RCC 7860 (cell line): ENCODE results near the gene TSFM.
"Not testable (repeated sequence)": the region's sequence is repeated elsewhere in the genome, so short reads cannot be mapped to it uniquely, and the experiment has no call there.

Experiments used
- DNase-seq: peaks from one replicate; pipeline ENCODE4 v3.0.0-alpha.2; 2015; ENCODE audit warnings: low spot score
- FAIRE-seq: peaks from 2 replicates; lab custom pipeline; 2012; peaks lifted over from hg19 to GRCh38; lab: Jason Lieb, UNC

TSFM gene

DNA sequence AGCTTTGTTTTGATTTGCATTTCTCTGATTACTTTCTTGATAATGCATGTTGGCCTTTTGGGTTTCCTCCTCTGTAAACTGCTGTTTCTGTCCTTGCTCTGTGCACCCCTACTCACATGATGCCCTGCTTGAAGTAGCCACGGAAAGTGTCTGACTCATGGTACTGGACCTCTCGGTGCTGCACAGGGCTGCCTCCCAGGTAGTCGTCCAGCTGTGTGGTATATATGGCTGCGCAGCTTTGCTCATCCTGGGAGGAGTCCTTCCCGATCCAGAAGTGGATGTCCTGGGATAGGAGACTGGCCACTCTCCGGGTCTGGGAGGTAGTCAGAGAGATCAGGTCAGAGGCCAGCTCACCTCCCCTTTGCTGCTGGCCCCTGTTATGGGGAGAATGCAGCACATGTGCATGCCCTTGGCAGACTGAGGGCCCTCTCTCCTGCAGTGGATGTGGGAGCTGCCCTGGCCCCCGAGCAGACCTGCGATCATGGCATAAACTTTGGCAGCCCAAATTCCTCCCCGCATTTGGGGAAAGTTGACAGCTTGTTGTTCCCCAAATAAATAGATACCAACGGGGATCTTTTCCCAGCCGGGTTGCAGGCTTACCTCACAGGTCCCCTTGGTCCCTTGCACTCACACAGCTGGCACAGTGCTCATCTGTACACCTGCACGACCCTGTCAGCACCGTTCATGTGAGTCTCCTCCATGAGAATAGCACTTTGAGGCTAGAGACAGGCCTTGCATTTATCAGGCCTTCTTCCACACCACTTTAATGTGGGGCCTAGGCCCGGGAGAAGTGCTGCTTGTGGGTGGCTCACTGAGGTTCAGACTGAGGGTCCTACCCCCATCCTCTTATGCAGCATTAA lies 30.8 kb downstream of the TSFM start:
- DNase-seq (no peak), FAIRE-seq (no peak)

DNA sequence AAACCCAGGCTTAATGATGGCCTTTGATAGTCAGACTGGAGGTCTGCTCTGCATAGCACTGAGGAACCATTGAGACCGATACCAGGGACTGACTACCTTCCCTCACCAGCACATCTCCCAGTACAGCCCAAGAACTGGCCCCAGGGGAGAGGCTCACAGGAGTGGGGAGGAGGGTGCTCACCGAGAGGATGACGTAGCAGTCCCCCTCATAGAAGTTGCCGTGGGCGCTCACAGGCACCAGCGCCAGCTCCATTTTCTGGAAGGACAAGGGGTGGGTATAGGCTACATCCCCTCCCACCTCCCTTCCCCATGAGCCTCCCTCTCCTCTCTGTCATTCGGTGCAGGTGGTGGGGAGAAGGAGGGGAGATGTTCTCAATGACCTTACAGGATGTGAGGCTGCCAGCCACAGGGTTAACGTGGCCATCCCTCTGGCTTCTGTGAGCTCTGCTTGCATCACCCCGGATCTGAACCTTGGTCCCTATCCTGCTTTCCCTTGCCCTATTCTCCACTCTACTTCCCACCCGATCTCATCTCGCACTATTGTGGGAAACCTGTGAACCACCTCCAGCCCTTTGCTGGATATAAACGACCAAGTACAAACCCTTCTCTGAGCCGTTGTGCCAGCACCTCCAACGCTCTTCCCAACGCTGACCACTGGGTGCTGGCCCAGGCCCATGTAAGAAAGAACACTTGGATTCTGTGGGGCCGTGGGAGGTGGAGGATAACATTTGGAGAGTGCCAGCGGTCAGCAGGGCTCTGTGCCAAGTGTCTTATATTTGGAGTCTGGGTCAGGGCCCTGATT lies 31.6 kb downstream of the TSFM start:
- FAIRE-seq (no peak), DNase-seq (no peak)

DNA sequence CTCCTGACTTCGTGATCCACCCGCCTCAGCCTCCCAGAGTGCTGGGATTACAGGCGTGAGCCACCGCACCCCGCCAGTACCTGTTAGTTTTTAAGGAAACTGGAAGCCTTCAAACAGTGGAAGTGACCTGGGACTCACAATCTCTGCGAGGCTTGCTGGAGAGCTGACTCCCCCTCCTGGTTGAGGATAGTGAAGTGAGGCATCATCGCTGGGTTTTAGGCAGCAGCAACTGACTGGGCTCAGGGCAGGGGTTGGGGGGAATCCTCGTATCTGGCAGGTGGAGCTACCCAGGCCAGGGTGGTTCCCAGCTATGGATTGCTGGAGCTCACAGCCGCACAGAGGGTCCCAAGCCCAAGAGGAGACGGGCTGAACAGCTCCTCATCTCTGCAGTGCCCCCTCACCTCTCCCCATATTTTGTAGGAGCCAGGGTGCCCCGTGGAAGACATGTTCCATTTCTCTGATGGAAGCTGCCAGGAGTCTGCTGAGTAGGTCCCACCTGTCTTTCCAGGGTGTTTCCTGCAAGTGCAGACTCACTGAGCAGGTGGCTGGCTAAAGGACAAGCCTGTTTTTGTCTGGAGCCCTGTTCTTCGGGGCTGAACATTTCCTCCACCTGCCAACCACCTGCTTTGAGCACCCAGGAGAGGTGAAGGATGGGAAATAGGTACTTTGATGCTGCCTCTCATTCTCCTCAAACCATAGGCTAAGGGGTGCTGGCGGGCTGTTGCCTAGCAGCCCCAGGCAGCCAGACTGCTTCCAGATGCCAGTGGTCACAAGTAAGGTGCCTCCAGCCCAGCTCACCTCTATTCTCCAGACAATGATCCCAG lies 32.8 kb downstream of the TSFM start:
- DNase-seq (no peak), FAIRE-seq (no peak)

DNA sequence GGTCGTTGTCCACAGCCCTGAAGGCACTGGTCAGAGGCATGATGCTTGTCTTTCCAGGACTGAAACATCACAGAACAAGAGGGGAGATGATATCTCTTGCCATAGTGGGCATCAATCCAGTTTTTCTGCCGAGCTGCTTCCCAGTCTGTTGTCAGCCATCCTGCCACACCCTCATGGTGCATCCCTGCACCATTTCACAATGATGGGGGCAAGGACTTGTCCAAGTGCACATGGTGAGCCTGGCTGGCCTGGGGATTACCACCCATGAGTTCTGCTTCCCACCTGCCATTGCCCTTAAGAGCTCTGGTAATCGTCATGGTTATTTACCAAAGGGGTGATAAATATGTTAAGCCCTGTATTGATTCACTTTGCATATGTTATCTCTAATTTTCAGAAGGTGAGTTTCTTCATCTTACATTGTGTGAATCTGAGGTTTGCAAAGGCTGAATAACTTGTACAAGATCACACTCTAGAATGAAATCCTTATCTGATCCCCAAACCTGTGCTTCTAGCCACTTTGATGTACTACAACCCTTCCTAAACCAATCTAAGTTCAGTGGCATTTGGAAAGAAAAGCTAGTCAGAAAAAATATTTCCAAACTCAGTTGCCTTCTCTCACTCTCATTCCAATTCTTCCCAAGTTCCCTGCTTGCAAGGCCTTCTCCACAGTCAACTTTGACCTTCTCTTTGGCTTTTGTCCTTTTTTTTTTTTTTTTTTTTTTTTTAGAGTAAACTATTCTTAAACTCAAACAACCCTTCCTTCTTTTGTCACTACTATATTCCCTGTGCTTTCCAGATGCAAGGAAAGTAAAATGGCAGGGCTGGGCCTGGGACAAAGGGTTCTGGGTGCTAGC lies 33.6 kb downstream of the TSFM start:
- FAIRE-seq (no peak), DNase-seq (no peak)

DNA sequence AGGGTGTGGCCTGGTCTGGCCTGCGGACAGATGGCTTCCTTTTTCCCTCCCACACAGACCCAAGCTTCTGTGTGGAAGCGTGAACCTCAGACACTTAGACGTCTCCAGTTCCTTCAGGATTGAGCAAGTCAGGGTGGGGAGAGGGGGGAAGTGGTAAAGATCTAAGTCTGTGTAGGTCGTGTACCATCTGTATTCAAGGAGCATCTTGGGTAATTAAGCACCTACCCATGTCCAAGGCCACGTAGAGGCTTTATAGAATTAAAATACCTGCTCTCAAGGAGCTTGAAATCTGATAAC lies 34.2 kb downstream of the TSFM start:
- FAIRE-seq: no peak
- DNase-seq: no peak

DNA sequence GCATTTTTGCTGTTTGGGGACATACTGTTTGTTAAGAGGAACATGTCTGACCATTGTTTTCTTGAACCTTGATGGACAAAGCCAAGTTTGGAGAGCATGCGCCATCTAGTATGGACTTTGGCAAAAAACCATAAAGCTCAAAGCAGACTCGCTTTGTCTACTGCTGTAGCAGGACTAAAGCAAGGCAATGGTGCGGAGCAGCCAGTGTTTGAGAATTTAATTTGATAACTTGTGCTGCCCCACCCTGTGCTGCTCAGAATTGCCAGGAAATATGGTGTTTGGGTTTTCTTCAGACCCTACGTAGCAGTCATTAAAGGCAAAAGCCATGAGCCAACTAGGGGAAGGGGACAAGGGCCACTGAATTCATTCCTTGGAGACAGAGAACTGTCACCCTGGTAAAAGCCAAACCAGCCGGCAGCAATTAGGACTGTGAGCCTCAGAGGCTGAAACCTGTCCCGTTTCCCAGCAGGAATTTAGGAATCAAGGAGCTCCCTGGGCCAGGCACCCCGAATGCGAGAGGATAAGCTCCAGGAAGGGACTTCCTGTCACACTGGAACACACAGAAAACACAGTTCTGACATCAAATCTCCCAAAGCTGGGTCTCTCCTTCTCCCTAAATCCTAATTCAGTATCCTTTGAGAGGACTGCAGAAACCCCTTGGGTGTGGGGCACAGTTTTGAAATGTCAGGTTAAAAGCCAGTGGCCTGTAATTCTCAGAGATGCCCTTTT lies 34.8 kb downstream of the TSFM start:
- FAIRE-seq (no peak), DNase-seq (no peak)

DNA sequence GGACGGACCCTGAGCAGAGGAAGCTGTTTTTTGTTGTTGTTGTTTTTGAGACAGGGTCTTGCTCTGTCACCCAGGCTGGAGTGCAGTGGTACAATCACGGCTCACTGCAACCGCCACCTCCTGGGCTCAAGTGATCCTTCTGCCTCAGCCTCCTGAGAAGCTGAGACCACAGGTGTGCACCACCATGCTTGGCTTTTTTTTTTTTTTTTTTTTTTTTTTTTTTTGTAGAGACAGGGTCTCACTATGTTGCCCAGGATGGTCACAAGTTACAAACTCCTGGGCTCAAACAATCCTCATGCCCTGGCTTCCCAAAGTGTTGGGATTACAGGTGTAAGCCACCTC lies 35.4 kb downstream of the TSFM start:
- not testable (repeated sequence) for FAIRE-seq, DNase-seq

DNA sequence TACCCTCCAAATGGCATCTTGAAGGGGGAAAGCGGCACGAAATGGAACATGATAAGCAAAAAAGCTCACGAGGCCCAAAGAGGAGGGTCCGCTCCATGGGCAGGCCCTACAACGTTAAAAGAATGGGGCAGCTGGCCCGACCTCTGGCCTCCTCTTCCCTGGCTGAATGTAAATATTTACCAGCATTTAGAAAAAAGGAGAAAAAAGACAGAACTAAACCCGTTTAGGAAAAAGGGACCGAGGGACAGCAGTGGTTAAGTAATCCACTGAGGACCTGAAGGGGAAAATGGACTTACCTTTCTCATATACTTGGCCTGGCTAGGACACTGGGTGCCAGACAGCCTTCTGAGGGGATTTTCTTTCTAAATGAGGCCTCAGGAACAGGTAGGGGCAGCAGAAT lies 37.5 kb downstream of the TSFM start:
- FAIRE-seq, DNase-seq: not testable (repeated sequence)

DNA sequence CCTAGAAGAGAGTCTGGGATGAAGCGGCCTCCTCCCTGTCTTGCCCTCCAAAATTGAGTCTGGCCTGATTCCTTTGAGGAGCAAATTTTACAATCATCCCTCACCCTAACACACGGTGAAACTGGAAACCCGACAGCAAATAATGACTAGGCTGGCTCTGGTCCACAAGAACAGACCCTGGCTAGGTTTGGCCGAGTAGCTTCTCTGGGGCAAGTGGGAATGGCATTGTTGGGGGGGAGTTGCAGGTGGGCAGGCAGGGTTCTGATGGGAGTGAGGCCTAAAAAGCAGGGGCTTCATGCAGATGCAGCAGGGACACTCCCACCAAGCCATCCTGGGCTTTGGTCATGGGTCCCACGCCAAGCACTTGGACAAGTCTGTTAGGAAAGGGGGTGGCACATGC lies 38.4 kb downstream of the TSFM start:
- not testable (repeated sequence) for DNase-seq, FAIRE-seq

DNA sequence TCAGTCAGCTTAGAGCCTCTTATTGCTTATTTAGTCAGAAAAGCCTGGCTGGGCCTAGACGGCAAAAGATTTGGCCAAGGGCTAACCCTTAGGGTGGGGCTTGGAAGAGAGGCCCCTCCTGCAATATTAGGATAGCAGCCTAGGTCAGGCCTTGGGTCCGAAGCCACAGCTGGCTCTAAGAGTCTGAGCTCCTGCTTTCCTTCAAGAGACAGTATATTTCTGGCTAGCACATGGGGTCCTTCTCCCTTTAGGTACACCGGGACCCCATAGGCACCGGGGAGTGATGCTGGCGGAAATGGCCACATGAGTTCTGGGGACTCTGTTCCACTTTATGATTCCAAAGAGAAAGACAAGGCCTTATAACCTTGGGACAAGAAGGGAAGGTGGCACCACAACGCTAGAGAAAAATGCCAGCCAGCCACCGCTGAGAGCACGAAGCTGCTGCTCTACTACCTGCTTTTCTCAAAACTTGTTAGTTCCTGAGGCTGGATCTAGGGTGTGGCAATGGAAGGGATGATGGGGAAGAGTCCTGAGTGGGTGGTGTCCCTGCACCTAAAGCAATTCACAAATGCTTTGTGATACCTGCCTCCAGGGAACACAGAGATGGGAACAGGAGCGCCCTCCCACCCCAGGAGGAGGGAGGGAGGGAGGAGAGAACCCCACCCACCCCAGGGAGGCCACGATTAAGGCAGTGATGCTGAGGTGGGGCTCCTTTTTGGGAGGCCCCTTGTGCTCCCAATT lies 39.1 kb downstream of the TSFM start:
- DNase-seq (no peak), FAIRE-seq (no peak)

DNA sequence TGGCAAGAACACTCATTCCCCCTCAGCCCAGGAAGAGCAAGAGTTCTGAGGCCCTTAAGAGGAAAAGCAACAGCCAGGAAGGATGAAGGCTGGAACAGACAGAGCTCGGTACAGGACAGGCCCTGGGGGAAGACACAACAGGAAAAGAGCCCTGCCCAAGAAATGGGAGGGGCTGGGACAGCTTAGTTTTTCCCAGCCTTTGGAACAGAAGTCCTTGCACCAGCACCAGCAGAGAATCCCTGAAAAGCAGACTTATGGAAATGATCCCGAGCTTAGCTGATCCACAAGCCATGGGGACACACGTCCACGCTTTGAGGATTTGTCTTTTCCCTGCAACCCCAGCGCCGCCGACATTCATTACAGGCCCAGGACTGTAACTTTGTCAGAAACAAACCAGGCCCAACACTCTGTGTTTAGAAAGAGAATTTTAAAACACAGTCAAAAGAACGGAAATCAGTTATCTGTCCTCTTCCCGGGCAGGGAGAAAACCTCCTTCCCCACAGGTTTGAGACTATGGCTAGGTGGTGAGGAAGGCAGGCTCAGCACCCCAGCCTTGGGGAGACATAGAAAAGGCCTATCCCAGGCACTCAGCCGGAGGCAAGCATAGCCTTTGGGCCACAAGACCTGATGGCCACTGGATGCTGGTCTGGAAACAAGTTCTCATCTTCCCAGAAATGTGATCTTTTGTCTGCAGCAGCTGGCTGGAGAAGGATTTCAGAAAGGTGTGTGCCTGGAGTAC lies 40.0 kb downstream of the TSFM start:
- no peak for DNase-seq
- no peak for FAIRE-seq

DNA sequence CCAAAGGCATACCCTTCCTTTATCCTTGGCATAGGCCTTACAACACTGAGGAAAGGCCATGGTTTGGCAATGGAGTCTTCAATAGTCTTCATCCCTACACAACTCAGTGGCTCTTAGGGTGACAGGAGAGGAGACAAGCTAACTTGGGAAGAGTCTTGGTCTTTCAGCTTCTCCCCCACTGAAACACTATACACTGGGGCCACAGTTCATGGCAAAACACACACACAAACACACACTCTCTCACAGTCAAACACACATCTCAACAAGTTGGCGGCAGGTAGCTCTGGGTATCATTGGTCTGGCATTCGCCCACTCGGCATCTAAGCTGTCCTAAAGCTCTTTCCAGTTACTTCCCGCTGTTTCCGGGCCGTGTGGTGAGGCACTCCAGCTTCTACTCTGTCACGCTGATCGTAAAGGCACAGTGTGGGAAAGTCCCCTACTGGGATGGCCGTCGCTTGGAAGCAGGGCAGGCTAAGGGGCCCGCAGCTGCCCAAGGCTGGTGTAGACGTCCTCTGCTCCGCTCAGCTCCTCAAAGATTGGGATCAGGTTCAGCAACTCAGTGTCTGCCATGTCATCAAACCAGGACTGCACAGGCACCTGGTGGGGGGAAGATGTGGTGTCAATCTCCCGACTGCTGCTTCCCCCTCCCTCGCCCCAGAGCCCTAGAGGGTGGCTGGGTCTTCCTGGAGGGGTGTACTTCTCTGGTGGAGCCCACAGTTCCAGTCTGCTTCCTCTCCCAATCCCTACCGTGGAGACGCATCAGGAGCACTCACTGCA lies 40.7 kb downstream of the TSFM start:
- no peak for DNase-seq
- FAIRE-seq: no peak

DNA sequence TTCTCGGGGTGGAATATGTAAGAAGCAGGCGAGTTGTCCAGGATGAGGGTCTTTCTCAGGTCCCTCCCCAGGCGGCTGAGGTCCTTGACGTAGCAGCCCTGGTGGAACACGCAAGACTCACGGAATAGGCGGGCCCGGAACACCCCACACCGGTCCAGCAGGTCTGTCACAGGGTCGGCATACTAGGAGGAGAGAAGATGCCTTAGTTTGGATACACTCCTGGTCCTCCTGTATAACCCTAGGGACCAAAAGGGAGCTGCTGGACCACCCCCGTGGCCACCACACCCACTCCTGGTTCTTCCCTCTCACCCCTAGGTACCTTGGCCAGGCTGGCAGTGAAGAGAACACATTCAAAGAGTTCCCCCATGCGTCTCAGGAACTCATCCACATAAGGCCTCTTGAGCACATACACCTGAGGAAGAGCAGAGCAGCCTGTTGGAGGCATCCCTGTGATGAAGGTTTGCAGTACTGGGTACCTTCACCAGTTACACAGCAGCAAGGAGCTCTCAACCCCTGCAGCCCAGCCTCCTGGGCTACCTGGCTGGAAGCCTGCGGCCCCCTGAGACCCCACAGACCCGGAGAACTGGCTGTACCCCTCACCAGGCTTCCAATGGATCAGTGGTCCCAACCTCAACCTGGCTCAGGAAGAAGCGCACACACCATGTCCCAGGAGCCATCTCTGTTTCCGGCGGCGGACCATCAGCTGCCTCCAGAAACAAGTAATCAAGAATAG lies 41.5 kb downstream of the TSFM start:
- FAIRE-seq (no peak), DNase-seq (no peak)

DNA sequence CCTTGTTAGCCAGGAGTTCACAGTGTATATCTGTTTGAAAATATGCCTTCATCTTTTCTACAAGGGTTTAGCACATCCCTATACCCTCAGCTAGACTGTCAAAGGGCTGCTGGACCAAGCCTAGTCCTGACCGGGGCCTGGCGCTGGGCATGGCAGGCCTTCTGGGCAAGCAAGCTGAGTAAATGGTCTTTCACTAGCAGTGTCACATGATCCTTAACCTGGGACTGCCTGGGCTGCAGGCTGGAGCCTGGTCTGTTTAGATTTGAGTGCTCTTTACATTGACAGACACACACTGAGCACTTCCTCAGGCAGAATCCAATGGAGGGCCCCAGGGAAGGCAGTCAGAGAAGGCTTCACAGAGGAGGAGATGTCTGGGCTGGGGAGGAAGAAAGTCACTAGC lies 42.9 kb downstream of the TSFM start:
- no peak for DNase-seq
- no peak for FAIRE-seq

DNA sequence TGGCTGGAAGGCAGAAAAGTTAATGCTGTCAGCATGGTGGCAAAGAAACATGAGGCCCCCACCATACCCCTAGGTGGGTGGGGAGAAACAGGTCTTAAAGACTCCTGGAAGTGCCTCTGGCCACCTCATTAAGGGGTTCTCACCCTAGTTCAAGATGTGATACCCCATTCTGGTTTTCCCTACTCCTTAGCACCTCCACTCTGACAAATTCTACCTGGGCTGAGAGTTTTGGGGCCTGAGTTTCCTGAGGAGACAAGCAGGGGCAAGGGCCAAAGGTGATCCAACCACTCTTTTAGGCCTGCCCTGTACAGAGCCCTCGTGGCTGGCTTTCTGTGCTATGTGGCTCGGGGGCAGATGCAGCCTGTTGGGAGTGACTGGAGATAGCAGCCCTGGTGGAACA lies 43.8 kb downstream of the TSFM start:
- DNase-seq (no peak), FAIRE-seq (no peak)

DNA sequence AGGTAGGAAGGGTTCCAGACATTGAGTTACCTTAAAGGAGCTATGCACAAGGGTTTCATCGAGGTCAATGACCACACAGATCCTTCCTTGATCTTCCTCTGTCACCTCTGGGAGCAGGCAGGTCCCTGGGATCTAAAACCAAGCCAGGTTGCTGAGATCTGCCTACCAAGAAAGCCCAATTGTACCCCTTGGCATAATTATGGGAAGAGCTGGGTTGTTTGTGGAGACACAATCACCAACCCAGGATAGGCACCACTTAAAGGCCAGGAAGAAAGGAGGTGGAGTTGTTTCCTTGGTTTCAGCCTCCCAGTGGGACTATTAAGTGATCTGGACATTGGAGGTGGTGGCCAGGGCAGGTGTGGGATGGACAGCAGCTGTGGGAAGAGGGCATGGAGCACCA lies 44.4 kb downstream of the TSFM start:
- DNase-seq: no peak
- FAIRE-seq: no peak
